ENCODE measurements around the gene KLHL24.
"Not testable (repeated sequence)": the region's sequence is repeated elsewhere in the genome, so short reads cannot be mapped to it uniquely, and the experiment has no call there.

Gene KLHL24

DNA sequence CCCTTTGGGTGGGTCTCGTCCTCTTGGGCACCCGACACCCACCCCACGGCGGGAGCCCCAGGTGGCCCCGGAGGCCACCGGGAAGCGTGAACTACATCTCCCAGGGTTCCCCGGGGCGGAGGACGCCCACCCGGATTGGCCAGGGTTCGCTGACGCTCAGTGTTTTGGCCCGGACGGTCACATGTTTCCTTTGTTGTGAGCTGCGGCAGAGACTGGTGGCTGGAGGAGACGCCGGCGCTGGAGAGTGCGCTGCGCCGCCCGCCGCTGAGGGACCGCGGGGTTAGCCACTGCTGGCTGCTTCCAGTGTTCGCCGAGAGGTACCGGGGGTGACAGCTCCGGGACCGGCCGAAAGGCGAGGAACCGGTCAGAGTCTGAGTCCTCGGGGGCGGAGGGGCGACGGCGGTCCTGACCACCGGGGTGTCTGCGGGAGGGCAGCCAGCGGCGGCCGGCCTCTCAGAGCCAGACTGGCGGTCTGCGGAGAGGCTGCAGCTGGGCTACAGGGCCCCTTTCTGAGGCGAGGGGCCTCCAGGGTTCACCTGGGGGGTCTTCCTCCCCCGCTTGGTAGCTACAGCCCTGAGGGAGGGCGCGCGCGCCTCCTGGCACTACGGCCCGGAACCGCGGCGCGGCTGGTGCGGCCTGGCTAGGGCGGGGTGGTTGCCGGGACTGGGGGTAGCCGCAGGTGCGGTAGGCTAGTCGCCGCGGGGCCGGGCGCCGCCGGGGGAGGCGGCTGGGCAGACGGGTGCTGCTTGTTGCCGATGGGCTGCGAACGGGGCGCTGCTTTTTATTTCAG lies at the start of gene KLHL24:
KLHL24 (plus strand) TSS at position 193 of the 790 bp plus-strand sequence. CDS start 14,734 bp downstream, outside the sequence.
- peak; percentile 91 for DNase-seq (ENCODE audit: low read depth)

DNA sequence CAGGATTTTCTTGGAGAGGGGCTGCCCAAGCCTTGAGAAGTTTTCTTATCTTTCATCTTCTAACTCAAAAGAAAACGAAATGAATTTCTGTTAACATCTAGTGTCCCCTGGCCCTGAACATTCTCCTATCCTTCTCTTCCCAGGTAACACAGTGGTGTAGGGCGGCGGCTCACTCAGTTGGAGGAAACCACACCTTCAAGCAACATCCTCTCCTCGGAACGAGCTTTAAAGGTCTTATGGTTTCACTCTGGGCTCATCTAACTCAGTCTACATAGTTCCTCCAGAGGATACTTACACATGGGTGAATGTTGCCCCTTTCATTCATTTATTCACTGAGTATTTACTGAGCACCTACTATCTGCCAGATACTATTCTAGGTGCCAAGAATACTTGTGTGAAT lies 48.9 kb upstream of the KLHL24 start:
- DNase-seq (ENCODE audit: low read depth) = no peak

DNA sequence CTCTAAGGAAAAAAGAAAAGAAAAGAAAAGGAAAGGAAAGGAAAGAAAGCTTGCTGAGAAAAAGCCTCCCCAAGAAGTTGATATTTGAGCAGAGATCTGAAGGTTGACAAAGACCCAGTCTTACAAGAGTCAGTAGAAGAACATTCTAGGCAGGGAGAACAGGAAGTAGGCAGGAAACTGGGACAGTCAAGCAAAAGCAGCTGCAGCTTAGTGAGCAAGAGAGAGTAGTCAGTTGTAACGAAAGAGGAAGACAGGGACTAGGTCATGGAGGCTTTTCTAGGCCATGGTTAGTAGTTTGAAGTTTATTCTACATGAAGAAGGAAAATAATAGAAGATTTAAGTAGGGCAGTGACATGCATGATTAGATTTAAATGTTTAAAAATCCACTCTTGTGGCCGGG lies 48.1 kb upstream of the KLHL24 start:
- no peak for DNase-seq (ENCODE audit: low read depth)

- DNase-seq (ENCODE audit: low read depth) = no peak
These were observed 45.0 kb upstream of the KLHL24 start for GRCh38 chr3:183590442-183590841.

DNA sequence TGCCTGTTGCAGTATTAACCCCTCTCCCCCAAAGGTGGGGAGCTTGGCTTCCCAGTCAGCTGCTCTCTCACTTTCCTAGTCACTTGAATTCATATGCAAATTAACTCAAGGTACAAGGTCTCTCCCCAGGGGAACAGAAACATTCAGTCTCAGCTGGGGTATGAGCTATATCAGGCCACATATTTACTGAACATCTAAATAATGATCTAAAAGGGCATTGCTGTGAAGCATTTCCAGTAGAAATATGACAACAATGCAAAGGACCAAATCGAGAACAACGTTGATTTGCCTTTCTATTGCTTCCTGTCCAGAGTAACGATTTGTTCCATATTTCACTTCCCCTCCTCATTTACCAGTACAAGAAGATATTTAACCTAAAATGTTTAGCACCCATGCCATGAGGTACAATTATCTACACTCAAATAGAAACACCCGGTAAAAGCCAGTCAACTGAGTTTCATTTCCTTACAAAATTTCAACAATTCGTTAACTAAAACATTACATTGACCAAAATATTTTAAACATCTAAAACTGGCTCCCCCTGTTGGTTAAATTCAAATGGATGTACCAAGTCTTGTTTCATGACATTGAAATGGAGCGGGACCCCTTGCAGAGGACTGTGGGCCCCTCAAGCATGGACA lies 43.4 kb upstream of the KLHL24 start:
- DNase-seq (ENCODE audit: low read depth) = no peak

DNA sequence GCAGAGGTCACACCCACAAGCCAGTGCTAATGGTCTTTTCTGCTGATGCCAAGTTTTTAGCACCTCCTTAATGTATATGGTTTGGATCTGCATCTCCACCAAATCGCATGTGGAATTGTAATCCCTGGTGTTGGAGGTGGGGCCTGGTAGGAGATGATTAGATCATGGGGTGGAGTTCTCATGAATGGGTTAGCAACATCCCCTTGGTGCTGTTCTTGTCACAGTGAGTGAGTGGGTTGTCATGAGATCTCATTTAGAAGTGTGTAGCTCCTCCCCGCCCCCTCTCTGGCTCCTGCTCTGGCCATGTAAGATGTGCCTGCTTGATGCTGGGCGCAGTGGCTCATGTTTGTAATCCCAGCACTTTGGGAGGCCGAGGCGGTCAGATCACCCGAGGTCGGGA lies 42.6 kb upstream of the KLHL24 start:
- DNase-seq (ENCODE audit: low read depth) = no peak

- no peak for DNase-seq (ENCODE audit: low read depth)
These were observed 40.8 kb upstream of the KLHL24 start for GRCh38 chr3:183594636-183595035.

GRCh38 chr3:183597959-183598358 lies 37.5 kb upstream of the KLHL24 start:
- no peak for DNase-seq (ENCODE audit: low read depth)

DNA sequence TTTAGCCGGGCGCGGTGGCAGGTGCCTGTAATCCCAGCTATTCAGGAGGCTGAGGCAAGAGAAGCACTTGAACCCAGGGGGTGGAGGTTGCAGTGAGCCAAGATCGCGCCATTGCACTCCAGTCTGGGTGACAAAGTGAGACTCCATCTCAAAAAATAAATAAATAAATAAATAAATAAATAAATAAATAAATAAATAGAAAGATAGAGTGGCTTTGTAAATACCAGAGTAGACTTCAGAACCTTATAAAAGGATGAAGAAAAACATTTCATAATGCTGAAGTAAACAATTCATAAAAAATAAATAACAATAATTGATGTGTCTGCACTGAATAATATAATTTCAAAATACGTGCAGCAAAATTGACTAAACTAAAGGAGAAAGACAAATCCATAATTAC lies 24.1 kb upstream of the KLHL24 start:
- not testable (repeated sequence) for DNase-seq (ENCODE audit: low read depth)

DNA sequence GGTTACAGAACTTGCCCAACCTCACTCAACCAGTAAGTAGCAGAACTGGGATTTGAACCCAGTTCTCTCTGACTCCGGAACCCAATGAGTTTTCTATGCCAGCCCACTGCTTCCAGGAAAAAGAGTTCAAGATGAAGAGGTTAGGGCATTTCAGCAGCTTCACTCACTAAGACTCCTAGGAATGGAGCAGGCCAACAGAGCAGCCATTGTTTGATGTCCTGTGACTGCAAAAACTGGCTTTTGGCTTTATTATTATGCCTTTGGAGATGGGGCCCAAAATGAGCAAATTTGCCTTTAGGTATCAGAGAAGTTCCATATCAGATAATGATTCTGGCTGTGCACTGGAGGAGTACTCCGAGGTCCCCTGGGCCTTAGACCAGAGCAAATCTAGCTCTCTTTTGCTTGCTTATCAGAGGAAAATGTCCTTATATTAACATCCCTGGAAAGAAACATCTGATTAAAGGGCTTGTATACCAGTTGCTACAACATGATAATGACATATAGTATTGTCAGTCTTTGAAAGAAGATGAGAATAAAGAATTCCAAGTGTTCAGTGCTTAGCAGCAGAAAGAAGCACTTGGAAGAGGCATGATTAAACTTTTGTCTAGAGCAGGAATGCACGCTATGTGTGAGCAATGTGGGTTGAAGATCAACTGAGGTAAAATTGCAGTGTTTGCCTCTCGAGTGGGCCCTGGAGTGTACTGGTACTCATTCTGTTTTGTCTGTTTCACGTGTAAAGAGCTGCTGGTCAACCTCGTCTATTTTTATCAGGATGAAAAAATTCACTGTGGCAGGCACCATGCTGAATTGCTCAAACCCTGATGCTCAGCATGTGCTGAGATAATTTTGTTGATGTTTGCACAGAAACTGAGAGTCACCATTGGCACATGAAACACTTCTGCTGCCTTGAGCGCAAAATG lies 21.8 kb upstream of the KLHL24 start:
- DNase-seq (ENCODE audit: low read depth) = peak; percentile 23

- no peak for DNase-seq (ENCODE audit: low read depth)
These were observed 16.9 kb upstream of the KLHL24 start for GRCh38 chr3:183618542-183618941.

DNA sequence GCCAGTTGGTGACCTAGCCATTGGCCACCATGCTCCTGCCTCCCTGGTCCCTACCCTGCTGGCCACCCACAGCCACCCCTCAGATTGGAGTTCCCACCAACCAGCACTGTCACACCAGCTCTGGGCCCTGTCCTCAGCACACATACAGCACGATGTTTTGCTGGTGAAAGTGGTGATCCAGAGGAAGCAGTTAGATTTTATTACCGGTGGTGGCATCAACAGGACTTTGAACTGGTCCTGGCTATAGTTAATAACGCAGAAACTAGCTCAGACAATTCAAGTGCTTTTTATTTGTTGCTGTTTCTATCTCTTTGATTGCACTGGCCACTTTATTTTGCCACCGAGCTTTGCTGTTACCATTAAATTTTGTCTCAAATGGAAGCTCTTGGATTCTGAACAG lies 16.4 kb upstream of the KLHL24 start:
- no peak for DNase-seq (ENCODE audit: low read depth)

GRCh38 chr3:183619624-183620251 lies 15.7 kb upstream of the KLHL24 start:
- no peak for DNase-seq (ENCODE audit: low read depth)

DNA sequence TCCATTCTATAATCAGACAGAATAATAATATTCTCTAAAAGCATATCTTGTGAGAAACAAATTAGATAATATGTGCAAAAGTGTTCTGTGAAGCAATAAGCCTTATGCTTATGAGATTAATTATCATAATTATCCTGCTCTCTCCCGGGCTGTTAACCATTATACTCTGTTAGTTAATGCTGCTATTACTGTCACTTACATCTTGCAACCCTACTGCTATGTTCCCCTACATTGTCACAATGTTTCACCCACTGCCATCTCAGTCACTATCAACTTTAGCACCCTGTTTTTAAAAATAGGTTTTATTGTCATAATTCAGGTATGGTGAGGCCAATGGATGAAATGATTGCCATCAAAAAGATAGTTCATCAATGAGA lies 15.2 kb upstream of the KLHL24 start:
- no peak for DNase-seq (ENCODE audit: low read depth)

DNA sequence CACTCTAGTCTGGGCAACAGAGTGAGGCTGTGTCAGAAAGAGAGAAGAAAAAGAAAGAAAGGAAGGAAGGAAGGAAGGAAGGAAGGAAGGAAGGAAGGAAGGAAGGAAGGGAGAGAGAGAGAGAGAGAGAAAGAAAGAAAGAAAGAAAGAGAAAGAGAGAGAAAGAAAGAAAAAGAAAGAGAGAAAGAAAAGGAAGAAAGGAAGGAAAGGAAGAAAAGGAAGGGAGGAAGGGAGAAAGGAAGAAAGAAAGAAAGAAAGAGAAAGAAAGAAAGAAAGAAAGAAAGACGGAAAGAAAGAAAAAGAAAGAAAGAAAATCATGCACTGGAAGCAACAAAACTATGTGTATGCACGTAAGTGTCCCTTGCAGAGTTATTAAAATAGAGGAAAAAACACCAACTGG lies 12.9 kb upstream of the KLHL24 start:
- DNase-seq (ENCODE audit: low read depth) = not testable (repeated sequence)

DNA sequence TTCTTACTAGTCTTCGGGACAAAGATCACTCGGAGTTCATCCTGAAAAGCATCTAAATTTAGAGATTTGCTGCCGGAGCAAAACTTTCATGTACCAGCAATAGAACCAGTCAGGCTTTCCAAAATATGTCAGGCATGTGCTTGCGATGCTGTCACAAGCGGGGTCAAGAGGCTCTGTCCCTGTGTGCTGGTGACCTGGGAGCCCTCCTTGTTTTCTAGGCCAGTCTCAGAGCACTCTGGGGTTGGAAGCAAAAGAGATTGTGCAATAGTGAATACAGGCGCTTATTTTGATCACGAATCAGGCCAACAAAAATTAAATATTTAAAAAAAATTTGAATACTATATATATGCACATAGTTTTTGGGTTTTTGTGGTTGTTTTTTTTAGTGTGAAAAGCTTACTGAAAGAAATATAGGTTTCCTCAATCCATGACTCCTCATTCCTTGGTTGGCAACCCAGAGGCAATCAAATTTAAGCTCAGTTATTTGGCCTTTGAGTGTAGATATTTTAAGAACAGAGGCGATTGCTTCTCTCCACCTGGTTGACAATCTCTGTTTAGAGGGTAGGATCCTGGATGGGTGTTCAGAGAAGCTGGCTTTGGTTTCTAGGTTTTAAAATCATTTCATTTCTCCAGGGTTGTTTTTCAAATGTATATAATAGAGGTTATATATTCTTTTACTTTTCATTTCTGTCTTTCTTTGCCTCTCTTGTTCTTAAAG lies 8.4 kb upstream of the KLHL24 start:
- DNase-seq (ENCODE audit: low read depth) = no peak

DNA sequence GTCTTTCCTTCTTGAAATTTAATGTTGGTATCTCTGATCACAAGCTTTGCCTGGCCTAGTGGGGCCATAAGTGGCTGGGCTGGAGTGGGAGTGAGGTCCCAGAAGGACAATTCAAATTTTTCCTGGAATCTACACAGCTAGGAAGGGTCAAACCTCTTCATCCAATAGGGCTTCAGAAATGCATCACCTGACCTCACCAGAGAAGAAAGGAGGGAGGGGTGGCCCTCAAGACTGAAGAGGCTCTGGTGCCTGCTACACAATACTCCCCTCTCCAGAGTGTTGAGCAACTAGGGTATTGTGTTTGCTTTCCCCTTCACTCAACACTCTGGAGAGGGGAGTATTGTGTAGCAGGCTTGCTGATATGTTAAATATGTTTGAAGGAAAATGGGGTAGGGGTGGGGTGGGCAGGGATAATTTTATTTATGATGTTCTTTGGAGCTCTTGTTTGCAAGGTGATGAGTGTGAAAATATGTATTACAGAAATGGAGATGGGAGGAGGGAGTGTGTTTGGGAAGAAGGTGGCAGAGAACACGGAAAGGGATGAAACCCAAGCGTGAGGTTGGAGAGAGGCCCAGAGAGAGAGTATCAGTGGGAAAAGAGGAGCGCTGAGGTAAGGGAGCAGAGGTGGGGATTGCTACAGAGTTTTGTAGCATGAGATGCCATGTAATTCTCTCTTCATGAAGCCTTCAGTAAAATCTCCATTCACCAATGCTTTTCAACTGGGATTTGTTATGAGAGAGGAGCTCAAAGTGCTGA lies 5.7 kb upstream of the KLHL24 start:
- no peak for DNase-seq (ENCODE audit: low read depth)

DNA sequence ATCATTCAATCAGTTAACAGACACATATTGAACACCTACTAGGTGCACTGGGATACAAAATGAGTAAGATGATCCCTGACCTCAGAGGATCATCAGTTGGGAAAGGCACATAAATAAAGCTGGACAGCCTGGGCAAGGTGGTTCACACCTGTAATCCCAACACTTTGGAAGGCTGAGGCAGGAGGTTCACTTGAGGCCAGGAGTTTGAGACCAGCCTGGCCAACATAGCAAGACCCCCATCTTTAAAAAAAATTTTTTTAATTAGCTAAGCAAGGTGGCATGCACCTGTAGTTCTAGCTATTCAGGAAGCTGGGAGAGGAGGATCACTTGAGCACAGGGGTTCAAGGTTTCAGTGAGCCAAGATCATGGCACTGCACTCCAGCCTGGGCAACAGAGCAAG lies 3.7 kb upstream of the KLHL24 start:
- no peak for DNase-seq (ENCODE audit: low read depth)

DNA sequence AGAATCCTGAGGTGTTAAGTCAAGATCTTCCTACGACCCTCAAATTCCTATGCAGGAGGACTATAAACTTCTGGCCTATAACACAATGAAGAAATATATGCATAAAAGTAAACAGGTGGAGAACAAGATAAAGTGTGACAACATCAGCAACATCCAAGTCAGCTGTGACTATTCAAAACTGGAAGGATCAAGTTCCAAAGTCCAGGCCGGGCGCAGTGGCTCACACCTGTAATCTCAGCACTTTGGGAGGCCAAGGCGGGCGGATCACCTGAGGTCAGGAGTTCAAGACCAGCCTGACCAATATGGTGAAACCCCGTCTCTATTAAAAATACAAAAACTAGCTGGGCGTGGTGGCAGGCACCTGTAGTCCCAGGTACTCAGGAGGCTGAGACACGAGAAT lies 2.7 kb upstream of the KLHL24 start:
- not testable (repeated sequence) for DNase-seq (ENCODE audit: low read depth)

- no peak for DNase-seq (ENCODE audit: low read depth)
These were observed 716 bp upstream of the KLHL24 start for GRCh38 chr3:183634707-183635106.

DNA sequence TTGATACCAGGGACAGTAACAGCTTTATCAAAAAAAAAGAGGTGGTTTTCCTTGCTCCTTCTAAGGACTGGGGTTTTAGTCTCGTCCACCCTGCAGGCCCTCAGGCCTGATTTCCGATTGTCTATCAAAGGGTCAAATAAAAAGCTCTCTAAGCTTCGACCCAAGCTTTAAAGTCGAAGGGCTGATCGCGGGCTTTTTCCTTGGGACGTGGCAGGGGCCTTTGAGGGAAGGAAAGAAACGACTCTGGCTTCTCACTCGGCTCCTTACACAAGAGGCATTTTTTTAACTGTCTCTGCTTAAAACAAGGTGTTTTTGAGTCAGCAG lies 354 bp upstream of the KLHL24 start:
- no peak for DNase-seq (ENCODE audit: low read depth)
